ENCODE results near the gene CCDC138.

- TF ChIP-seq POLR2A (IDR thresholded peaks at IDR 0.05; ENCODE audit: low read depth, low read length) (no peak), PAX5 (IDR thresholded peaks at IDR 0.05; ENCODE audit: insufficient read depth, low read length, severe bottlenecking) (no peak)
Observed at GRCh38 chr2:108870069-108870644, 83.6 kb downstream of the CCDC138 start.

All from GM12891 (cell line).